ENCODE data around the gene NTF4.

The NTF4 gene

GRCh38 chr19:49106648-49107135 is 42.1 kb upstream of the NTF4 start:
- no peak for DNase-seq (ENCODE audit: insufficient read length, low spot score)
- FAIRE-seq = peak; percentile 89
- TF ChIP-seq PAX5 (IDR thresholded peaks at IDR 0.05; ENCODE audit: insufficient read depth, low read length, severe bottlenecking) = no peak

GRCh38 chr19:49104229-49104864 is 39.7 kb upstream of the NTF4 start:
- FAIRE-seq (no peak), DNase-seq (ENCODE audit: insufficient read length, low spot score) (no peak)
- TF ChIP-seq POLR2AphosphoS5 (IDR thresholded peaks at IDR 0.05; ENCODE audit: low read depth, low read length) (no peak), PAX5 (IDR thresholded peaks at IDR 0.05; ENCODE audit: insufficient read depth, low read length, severe bottlenecking) (no peak), TAF1 (IDR thresholded peaks at IDR 0.05; ENCODE audit: low read depth, low read length) (no peak), SPI1 (IDR thresholded peaks at IDR 0.05; ENCODE audit: low read depth, low read length) (no peak), POLR2A (IDR thresholded peaks at IDR 0.05; ENCODE audit: low read depth, low read length) (no peak), POU2F2 (IDR thresholded peaks at IDR 0.05; ENCODE audit: low read depth, low read length) (no peak)

GRCh38 chr19:49103331-49104085 is 38.9 kb upstream of the NTF4 start:
- no peak for DNase-seq (ENCODE audit: insufficient read length, low spot score)
- no peak for FAIRE-seq
- TF ChIP-seq SPI1 (IDR thresholded peaks at IDR 0.05; ENCODE audit: low read depth, low read length) (no peak), PAX5 (IDR thresholded peaks at IDR 0.05; ENCODE audit: insufficient read depth, low read length, severe bottlenecking) (no peak), POLR2A (IDR thresholded peaks at IDR 0.05; ENCODE audit: low read depth, low read length) (no peak), POU2F2 (IDR thresholded peaks at IDR 0.05; ENCODE audit: low read depth, low read length) (no peak), TAF1 (IDR thresholded peaks at IDR 0.05; ENCODE audit: low read depth, low read length) (no peak), POLR2AphosphoS5 (IDR thresholded peaks at IDR 0.05; ENCODE audit: low read depth, low read length) (no peak)

DNA sequence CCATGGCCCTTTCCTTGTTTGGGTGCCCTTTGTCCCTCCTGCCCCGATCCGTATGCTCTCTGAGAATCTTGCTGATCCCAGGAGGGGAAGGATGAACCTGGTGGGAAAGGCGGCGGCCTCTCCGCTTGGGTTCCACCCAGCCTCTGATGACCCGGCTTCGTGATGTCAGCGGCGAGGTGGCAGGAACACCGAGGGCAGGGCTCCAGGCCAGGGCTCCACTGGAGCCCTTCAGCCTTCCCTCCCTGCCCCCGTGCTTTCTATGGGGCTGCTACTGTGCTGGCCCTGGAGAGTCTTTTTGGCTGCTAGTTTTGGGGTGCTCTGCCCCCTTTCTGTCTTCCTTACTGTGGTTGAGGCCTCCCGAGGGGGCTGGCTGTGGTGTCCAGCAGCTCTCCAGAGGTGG is 37.7 kb upstream of the NTF4 start:
- FAIRE-seq = no peak

DNA sequence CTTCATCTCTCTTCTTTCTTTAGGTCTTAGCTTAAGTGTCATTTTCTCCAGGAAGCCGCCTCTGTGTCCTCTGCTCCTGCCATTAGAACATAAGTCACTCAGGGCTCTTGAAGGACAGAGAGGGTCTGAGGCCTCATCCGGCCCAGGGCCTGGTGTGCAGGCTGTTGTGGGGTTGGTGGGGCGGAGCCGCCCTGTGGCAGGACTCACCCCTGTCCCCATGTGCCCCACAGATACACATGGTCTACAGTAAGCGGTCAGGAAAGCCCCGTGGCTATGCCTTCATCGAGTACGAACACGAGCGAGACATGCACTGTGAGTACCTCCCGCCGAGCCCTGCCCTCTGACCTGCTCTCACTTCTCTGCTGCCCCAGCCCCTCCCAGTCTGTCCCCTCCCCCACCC is 36.5 kb upstream of the NTF4 start:
- no peak for DNase-seq (ENCODE audit: insufficient read length, low spot score)
- TF ChIP-seq TAF1 (IDR thresholded peaks at IDR 0.05; ENCODE audit: low read depth, low read length) (no peak), POLR2A (IDR thresholded peaks at IDR 0.05; ENCODE audit: low read depth, low read length) (no peak), POLR2AphosphoS5 (IDR thresholded peaks at IDR 0.05; ENCODE audit: low read depth, low read length) (no peak), POU2F2 (IDR thresholded peaks at IDR 0.05; ENCODE audit: low read depth, low read length) (no peak), PAX5 (IDR thresholded peaks at IDR 0.05; ENCODE audit: insufficient read depth, low read length, severe bottlenecking) (no peak), SPI1 (IDR thresholded peaks at IDR 0.05; ENCODE audit: low read depth, low read length) (no peak)
- FAIRE-seq = no peak

More for the DNA sequence above, 37.7 kb upstream of the NTF4 start:
- TF ChIP-seq PAX5 (IDR thresholded peaks at IDR 0.05; ENCODE audit: insufficient read depth, low read length, severe bottlenecking) = no peak
- no peak for TF ChIP-seq SPI1 (IDR thresholded peaks at IDR 0.05; ENCODE audit: low read depth, low read length)
- no peak for TF ChIP-seq POU2F2 (IDR thresholded peaks at IDR 0.05; ENCODE audit: low read depth, low read length)
- TF ChIP-seq POLR2AphosphoS5 (IDR thresholded peaks at IDR 0.05; ENCODE audit: low read depth, low read length) = no peak
- TF ChIP-seq TAF1 (IDR thresholded peaks at IDR 0.05; ENCODE audit: low read depth, low read length) = no peak
- no peak for TF ChIP-seq POLR2A (IDR thresholded peaks at IDR 0.05; ENCODE audit: low read depth, low read length)
- no peak for DNase-seq (ENCODE audit: insufficient read length, low spot score)

GRCh38 chr19:49098795-49099194 is 34.2 kb upstream of the NTF4 start:
- FAIRE-seq = peak; percentile 28
- peak; percentile 47; the same call in 1 of the 2 replicates for TF ChIP-seq POLR2A (IDR thresholded peaks at IDR 0.05; ENCODE audit: low read depth, low read length)
- TF ChIP-seq POU2F2 (IDR thresholded peaks at IDR 0.05; ENCODE audit: low read depth, low read length) = no peak
- TF ChIP-seq POLR2AphosphoS5 (IDR thresholded peaks at IDR 0.05; ENCODE audit: low read depth, low read length) = 0 out of 2 replicates have a peak, but pooled peaks have one; percentile 21
- no peak for DNase-seq (ENCODE audit: insufficient read length, low spot score)

DNA sequence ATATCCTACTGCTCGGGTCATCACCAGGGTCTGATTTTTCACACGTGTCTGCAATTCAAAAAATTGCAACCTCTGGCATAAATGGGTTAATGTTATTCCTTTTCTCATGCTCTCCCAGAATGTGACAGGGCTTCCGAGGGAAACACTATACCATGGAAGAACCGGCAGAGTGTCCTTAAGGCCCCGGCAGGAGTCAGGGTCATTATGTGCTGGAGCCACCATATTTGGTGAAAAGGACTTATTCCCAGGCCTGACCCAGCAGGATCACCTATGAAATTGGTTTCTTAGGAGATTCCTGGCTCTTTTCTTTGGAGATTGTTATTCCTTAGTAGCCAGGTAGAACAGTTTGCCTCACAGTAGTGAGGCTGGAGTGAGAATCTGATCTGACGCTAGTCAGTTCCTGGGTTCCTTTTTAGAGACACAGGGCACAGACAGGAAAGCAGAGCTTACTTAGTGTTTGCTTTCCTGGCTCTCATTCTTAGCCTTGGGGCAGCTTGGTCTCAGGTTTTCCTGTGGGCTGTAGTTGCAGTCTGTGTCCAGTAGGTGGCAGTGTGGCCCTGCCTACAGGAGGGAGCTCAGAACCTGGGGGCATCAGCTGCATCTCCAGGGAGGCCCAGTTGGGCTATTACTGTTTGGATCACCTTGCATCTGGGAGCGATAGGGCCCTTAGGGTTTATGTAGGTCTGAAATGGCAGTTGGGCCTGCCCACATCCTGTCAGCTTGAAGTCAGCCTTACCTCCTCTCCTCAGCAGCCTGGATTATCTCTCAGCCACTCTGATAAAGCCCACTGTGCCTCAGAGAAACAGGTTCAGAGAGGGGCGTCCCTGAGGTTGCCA is 33.1 kb upstream of the NTF4 start:
- TF ChIP-seq PAX5 (IDR thresholded peaks at IDR 0.05; ENCODE audit: insufficient read depth, low read length, severe bottlenecking) (no peak), POLR2AphosphoS5 (IDR thresholded peaks at IDR 0.05; ENCODE audit: low read depth, low read length) (peak; percentile 49; the same call in 1 of the 2 replicates), POLR2A (IDR thresholded peaks at IDR 0.05; ENCODE audit: low read depth, low read length) (no peak)
- FAIRE-seq (peak; percentile 85), DNase-seq (ENCODE audit: insufficient read length, low spot score) (peak; percentile 72)

DNA sequence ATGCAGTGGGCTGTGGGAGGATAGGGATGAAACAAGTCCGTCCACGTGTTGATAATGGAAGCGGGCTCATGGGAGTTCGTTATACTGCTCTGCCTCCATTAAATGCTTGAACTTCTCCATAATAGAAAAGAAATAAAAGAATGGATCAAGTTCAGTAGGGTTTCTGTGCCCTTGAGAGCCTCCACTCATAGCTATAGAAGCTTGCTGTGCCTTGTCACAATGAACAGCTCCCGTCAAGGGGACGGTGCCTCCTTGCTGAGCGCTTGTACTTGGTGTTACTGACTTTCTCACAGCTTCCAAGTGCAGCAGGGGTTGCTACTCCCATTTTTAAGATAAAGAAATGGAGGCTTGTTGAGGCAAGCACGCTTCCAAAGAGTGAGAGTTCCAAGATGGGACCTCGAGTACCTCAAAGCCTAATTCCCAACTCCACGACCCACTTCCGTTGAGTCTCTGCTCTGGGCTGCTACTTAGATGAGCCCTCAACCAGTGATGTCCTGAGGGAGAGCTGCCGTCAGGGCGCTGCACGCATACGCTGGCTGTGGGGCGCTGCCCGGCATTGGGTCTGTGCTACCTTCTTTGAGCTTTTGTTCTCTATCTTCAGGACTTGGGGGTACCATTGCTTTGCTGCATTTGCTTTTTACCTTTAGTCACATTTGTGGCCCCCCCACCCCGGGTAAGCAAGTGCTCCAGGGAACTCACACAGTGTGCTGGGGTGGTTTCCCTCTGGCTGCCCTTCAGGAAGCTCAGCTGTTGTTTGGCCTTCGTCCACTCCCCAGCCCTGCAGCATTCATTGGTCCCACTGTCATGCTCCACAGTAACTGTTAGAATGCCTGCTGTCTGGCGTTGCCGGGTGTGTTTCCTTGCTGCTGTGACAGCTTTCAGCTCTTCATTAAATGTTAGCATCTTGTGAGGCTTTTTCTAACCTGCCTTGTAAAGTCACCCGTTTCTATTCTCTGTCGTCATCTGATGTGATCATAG is 30.2 kb upstream of the NTF4 start:
- FAIRE-seq (no peak), DNase-seq (ENCODE audit: insufficient read length, low spot score) (no peak)
- no peak for TF ChIP-seq SPI1 (IDR thresholded peaks at IDR 0.05; ENCODE audit: low read depth, low read length)
- TF ChIP-seq TAF1 (IDR thresholded peaks at IDR 0.05; ENCODE audit: low read depth, low read length) = no peak
- no peak for TF ChIP-seq PAX5 (IDR thresholded peaks at IDR 0.05; ENCODE audit: insufficient read depth, low read length, severe bottlenecking)
- no peak for TF ChIP-seq POLR2A (IDR thresholded peaks at IDR 0.05; ENCODE audit: low read depth, low read length)
- no peak for TF ChIP-seq POU2F2 (IDR thresholded peaks at IDR 0.05; ENCODE audit: low read depth, low read length)
- no peak for TF ChIP-seq POLR2AphosphoS5 (IDR thresholded peaks at IDR 0.05; ENCODE audit: low read depth, low read length)

All from GM12891 (cell line).